ENCODE results near the gene BEST4. TPM values are rescaled to one million over a fixed set of nuclear protein-coding genes. Genes with fewer than 3 reads are reported as not detected.

Gene BEST4
- total RNA-seq, 4 donors from 2014 or later, result 0.32 TPM; not detected in 3

DNA sequence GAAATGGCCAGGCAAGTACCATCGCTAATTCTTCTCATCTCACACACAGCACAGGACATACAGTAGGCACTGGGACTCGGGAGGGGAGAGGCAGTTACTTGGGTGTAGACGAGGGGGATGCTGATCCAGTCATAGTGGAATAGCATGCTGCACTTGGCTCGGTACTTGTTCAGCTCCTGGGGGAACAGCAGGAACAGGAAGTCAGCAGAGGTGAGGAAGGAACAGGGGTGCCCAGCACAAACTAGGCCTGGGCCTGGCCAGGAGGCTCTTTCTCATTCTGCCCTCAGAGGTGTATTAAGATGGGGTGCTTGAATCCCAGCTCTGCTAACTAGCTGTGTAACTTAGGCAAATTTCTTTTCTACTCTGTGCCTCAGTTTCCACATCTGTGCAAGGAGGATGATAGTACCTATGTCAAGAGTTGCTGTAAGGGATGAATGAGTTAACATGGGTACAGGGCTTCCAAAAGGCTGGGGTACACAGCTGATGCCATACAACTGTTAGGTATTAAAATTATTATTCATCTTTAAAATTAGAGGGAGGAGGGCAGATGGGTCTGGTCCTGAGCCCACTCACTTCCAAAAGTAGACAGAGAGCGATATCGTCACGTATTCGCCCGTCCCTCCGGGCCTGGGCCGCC lies 2.4 kb downstream of the BEST4 start:
- Histone ChIP-seq H3K27me3 (no peaks in the 10 kb centered on the region), H3K4me1 (peaks cover 19 to 28% of the 10 kb centered on the region in 2 donors), H3K36me3 (no peaks in the 10 kb centered on the region), H3K4me3 (peak overlapping the region; percentile 62 to 72 (median 64)), H3K9me3 (no peaks in the 10 kb centered on the region), H3K27ac (peak overlapping the region in 3 of 4 donors; percentile 44 to 64 (median 50))
- no peak for TF ChIP-seq POLR2A (IDR thresholded peaks at IDR 0.05)
- no peak for TF ChIP-seq CTCF (IDR thresholded peaks at IDR 0.05 in 4 of 5, conservative IDR thresholded peaks at IDR 0.05 in 1 of 5)
- DNase-seq (no peak), ATAC-seq (no peak)
- in situ Hi-C loops (cut with MboI; ENCODE audit: low sequenced_read_pairs in 4 of 4) (loop anchor here in 2 of 4 donors (10.0 to 25.0 kb wide), 3 partner anchors 49 to 727 kb away; partner anchors contain the start of genes CCDC163 (in 1 of the 2), EIF2B3 (in 1 of the 2), MMACHC (in 1 of the 2) and PRDX1 (in 1 of the 2)), intact Hi-C loops (cut with DNase I; ENCODE audit: low total_unique reads) (loop anchor here (5.0 kb wide), 3 partner anchors 37 to 227 kb away; partner anchors contain the start of genes HECTD3 and UROD)

- intact Hi-C loops (cut with DNase I; ENCODE audit: low total_unique reads) (loop anchor here (5.0 kb wide), 3 partner anchors 37 to 227 kb away; partner anchors contain the start of genes HECTD3 and UROD), in situ Hi-C loops (cut with MboI; ENCODE audit: low sequenced_read_pairs in 4 of 4) (loop anchor here in 2 of 4 donors (10.0 to 25.0 kb wide), 3 partner anchors 50 to 727 kb away; partner anchors contain the start of genes CCDC163 (in 1 of the 2), EIF2B3 (in 1 of the 2), MMACHC (in 1 of the 2) and PRDX1 (in 1 of the 2))
- no peak overlapping the region for H3K4me3 ChIP-seq
- no peak for DNase-seq
- ATAC-seq, result no peak
- H3K27me3 ChIP-seq, result no peaks in the 10 kb centered on the region
- H3K36me3 ChIP-seq, result peaks cover 0 to 4% of the 10 kb centered on the region in 2 donors
- no peak overlapping the region for H3K27ac ChIP-seq
- no peak for TF ChIP-seq CTCF (IDR thresholded peaks at IDR 0.05 in 4 of 5, conservative IDR thresholded peaks at IDR 0.05 in 1 of 5)
- TF ChIP-seq POLR2A (IDR thresholded peaks at IDR 0.05), result no peak
- no peaks in the 10 kb centered on the region for H3K9me3 ChIP-seq
- H3K4me1 ChIP-seq, result peaks cover 19 to 28% of the 10 kb centered on the region in 2 donors
Observed at GRCh38 chr1:44785029-44785380, 3.0 kb downstream of the BEST4 start.

DNA sequence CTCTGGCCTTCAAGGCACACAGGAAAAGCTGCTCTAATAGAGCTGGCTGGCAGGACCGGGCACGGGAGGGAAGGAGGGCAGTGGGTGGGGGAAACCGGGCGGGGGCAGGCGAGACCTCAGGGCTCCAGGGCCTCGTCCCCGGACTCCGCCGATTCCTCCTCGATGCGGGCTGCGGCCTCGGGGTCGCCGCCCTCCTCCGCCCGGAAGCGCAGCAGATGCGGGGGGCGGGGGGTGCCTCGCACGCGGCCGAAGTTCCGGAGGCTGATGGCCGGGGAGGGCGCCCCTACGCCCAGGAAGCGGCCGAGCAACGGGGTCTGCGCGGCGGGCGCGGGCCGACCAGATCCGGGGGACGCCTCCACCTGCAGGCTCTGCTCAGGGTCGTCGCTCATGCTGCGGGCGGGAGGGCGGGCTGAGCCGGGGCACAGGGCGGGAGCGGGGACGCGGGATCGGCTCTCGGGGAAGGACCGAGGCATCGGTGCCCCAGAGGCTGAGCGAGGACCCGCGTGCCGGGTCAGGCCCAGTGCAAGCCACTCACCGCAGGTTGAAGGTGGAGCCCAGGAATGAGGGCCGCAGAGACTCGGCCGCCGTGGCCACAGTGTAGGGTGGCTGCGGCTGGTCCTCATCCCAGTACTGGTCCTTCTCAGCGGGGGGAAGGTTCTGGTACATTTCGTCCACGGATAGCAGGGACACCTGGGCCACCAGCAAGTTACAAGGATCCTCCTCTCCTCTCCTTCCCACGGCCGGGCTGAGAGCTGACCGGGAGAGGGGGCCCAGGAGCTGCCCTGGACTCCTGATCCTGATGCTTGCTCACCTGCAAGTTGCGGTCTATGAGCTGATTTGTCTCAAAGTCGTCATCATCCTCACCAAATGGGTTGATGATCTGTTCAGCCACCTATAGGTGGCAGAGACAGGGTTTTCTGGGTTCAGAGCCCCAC lies 3.6 kb downstream of the BEST4 start:
- Histone ChIP-seq H3K9me3 (no peaks in the 10 kb centered on the region), H3K27me3 (no peaks in the 10 kb centered on the region), H3K27ac (peak overlapping the region in 1 of 4 donors; percentile 12), H3K4me3 (peak overlapping the region; percentile 48 to 63 (median 56)), H3K4me1 (peaks cover 19 to 28% of the 10 kb centered on the region in 2 donors), H3K36me3 (peaks cover 0 to 11% of the 10 kb centered on the region in 2 donors)
- in situ Hi-C loops (cut with MboI; ENCODE audit: low sequenced_read_pairs in 4 of 4) (loop anchor here in 2 of 4 donors (10.0 to 25.0 kb wide), 3 partner anchors 50 to 728 kb away; partner anchors contain the start of genes CCDC163 (in 1 of the 2), EIF2B3 (in 1 of the 2), MMACHC (in 1 of the 2) and PRDX1 (in 1 of the 2)), intact Hi-C loops (cut with DNase I; ENCODE audit: low total_unique reads) (loop anchor here (5.0 kb wide), 3 partner anchors 38 to 228 kb away; partner anchors contain the start of genes HECTD3 and UROD)
- ATAC-seq (no peak), DNase-seq (no peak)
- TF ChIP-seq POLR2A (IDR thresholded peaks at IDR 0.05), result no peak
- no peak for TF ChIP-seq CTCF (IDR thresholded peaks at IDR 0.05 in 4 of 5, conservative IDR thresholded peaks at IDR 0.05 in 1 of 5)

- Histone ChIP-seq H3K27ac (peak overlapping the region in 1 of 4 donors; percentile 12), H3K9me3 (no peaks in the 10 kb centered on the region), H3K27me3 (no peaks in the 10 kb centered on the region), H3K36me3 (peaks cover 0 to 18% of the 10 kb centered on the region in 2 donors), H3K4me1 (peaks cover 19 to 28% of the 10 kb centered on the region in 2 donors), H3K4me3 (peak overlapping the region; percentile 48 to 63 (median 56))
- no peak for TF ChIP-seq POLR2A (IDR thresholded peaks at IDR 0.05)
- TF ChIP-seq CTCF (IDR thresholded peaks at IDR 0.05 in 4 of 5, conservative IDR thresholded peaks at IDR 0.05 in 1 of 5), result no peak
- in situ Hi-C loops (cut with MboI; ENCODE audit: low sequenced_read_pairs in 4 of 4) (loop anchor here in 2 of 4 donors (10.0 to 25.0 kb wide), 3 partner anchors 51 to 729 kb away; partner anchors contain the start of genes CCDC163 (in 1 of the 2), EIF2B3 (in 1 of the 2), MMACHC (in 1 of the 2) and PRDX1 (in 1 of the 2)), intact Hi-C loops (cut with DNase I; ENCODE audit: low total_unique reads) (no loop called here)
- ATAC-seq, result no peak
- no peak for DNase-seq
Observed at GRCh38 chr1:44783697-44784093, 4.3 kb downstream of the BEST4 start.
